Activated CD8-positive, alpha-beta memory T cell treated with anti-CD3 and anti-CD28 coated beads, Interleukin-2, amount 50 U/mL, for 1 hour (primary cell): ENCODE measurements around the gene KIAA1958.

ENCODE experiments used
- DNase-seq: peaks from one replicate; pipeline ENCODE4 v3.0.0-alpha.2; 2020; ENCODE audit errors: extremely low read depth

The KIAA1958 gene

GRCh38 chr9:112530751-112531205, 44.2 kb downstream of the KIAA1958 start:
- no peak for DNase-seq

- DNase-seq, result no peak
Measured at GRCh38 chr9:112531666-112532282, 45.1 kb downstream of the KIAA1958 start.

DNA sequence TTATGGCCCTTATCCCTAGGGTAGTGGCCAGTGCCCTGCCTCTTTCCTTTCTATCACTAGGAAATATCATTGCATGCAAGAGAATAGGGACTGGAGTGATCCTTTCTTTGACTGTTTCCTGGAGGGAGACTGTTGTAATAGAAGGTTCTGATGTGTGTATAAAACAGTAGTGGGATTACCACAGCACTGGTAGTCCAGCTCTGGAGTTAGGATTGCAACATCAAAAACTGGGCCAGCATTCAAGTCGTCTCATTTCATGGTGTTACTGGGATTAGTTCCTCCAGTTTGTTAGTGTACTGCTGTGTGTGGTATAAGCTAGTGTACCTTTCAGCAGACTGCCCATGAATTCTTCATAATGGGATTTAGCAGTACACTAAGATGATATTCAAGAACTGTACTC, 45.8 kb downstream of the KIAA1958 start:
- DNase-seq, result no peak

DNA sequence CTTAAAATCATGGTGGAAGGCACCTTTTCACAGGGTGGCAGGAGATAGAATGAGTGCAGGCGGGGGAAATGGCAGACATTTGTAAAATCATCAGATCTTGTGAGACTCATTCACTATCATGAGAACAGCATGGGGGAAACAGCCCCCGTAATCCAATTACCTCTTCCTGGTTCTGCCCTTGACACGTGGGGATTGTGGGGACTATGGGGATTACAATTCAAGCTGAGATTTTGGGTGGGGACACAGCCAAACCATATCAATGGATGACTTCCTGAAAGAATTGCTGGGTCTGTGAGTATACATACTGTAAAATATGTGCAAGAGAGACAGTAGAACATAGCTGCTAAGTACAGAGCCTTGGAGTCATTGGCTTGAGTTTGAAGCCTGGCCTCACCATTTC, 47.0 kb downstream of the KIAA1958 start:
- DNase-seq, result no peak

DNA sequence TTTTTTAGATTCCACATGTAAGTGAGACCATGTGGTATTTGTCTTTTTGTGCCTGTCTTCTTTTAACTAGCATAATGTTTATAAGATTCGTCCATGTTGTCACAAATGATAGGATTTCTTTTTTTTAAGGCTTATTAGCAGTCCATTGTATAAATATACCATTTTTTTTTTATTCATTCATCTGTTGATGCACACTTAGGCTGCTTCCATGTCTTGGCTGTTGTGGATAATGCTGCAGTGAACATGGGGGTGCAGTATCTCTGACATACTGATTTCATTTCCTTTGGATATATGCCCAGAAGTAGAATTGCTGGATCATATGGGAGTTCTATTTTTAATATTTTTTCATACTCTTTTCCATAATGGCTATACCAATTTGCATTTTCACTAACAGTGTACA, 48.7 kb downstream of the KIAA1958 start:
- no peak for DNase-seq

GRCh38 chr9:112535811-112536210, 49.2 kb downstream of the KIAA1958 start:
- DNase-seq, result no peak

DNA sequence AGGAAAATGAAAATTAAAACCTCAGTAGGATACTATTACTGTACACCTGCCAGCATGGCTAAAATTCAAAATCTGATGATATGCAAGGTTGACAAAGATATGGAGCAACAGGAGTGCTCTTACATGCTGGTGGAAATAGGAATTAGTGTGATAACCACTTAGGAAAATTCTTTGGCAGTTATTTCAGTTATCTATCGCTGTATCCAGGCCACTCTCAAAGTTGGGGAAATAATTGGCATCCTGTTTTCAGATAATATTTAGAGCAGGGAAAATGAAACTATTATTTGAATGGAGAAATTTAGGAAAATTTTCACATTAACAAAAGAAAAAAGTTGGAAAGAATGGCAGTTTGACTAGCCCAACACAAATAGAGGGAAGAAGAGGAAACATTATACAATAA, 50.9 kb downstream of the KIAA1958 start:
- DNase-seq, result no peak

DNA sequence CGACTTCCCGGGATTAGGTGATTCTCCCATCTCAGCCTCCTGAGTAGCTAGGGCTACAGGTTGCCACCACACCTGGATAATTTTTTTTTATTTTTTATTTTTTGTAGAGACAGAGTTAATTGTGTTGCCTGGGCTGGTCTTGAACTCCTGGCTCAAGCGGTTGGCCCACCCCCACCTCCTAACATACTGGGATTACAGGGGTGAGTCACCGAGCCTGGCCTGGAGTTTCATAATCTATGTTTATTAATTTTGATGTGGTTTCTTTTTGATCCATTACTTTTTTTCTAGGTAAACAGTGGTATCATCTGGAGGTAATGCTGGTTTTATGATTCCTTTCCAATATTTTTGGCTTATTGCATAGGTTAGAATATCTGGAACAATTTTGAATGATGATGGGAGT, 54.2 kb downstream of the KIAA1958 start:
- no peak for DNase-seq

DNA sequence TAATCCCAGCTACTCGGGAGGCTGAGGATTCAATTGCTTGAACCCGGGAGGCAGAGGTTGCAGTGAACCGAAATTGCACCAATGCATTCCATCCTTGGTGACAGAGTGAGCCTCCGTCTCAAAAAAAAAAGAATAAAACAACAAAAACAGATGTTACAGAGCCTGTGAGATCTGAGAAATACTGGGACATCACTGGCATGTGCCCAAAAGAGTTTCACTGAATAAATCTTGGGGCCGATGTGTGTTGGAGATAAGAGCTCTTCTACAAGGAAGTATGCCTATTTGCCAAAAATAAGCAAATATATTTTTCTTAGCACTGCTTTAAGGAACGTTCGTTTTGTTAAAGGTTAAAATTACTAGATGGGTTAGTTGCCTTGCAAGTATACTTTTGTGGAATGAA, 55.1 kb downstream of the KIAA1958 start:
- no peak for DNase-seq

GRCh38 chr9:112542593-112543292, 56.1 kb downstream of the KIAA1958 start:
- DNase-seq, result no peak

- DNase-seq, result no peak
Measured at GRCh38 chr9:112544477-112544876, 57.9 kb downstream of the KIAA1958 start.

GRCh38 chr9:112545237-112545636, 58.6 kb downstream of the KIAA1958 start:
- DNase-seq, result no peak

DNA sequence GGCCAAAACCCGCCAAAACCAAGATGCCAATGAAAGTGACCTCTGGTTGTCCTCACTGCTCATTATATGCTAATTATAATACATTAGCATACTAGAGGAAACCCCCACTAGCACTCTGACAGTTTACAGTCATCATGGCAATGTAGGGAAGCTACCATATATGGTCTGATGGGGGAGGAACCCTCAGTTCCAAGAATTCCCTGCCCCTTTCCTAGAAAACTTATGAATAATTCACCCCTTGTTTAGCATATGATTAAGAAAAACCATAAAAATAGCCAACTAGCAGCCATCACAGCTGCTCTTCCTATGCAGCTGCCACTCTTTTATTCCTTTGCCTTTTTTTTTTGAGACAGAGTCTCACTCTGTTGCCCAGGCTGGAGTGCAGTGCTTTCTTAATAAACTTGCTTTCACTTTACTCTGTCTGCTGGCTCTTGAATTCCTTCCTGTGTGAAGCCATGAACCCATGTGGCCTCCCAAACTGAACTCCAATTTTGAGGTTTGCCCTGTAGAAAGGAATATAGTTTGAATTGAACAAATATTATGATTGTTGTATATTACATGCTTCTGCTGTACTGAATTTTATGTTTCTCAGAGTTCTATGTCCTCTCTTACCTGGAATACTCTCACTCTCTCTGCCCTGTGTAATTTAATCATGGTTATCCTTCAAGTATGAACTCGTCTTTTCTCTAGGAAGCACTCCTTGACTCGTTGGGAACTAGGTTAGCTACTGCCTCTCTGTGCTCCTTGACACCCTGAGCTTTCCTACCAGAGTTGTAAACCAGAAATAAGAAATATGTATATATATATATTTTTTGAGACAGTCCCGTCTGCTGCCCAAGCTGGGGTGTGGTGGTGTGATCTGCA, 59.8 kb downstream of the KIAA1958 start:
- DNase-seq, result no peak

DNA sequence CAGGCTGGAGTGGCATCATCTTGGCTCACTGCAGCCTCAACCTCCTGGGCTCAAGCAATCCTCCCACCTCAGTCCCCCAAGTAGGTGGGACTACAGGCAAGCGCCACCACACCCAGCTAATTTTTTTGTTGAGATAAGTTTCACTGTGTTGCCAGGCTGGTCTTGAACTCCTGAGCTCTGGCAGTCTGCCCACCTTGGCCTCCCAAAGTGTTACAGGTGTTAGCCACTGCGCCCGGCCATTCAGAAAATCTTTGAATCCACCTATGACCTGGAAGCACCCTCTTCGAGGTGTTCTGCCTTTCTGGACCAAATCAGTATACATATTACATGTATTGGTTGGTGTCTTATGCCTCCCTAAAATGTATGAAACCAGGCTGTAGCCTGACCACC, 61.4 kb downstream of the KIAA1958 start:
- DNase-seq, result no peak

- DNase-seq, result no peak
Measured at GRCh38 chr9:112548836-112549595, 62.4 kb downstream of the KIAA1958 start.

GRCh38 chr9:112550531-112550930, 63.9 kb downstream of the KIAA1958 start:
- no peak for DNase-seq

DNA sequence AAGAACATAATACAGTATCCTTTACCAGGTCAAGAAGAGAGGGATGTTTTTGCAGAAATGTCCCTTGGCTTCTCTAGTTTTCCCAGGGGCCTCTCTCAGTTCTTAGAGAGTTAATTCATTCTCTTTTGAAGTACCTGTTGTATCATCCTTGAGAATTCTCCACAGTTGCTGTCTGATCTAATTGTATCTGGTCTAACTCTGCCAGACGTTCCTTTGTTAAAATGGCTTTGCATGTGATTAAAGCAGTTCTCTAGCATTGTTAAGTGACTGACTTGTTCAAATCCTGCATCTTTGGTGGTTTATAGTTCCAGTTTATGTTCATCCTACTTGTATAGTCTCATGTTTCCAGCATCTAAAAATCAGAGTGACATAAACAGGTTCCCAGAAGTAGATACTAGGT, 65.0 kb downstream of the KIAA1958 start:
- DNase-seq, result no peak

DNA sequence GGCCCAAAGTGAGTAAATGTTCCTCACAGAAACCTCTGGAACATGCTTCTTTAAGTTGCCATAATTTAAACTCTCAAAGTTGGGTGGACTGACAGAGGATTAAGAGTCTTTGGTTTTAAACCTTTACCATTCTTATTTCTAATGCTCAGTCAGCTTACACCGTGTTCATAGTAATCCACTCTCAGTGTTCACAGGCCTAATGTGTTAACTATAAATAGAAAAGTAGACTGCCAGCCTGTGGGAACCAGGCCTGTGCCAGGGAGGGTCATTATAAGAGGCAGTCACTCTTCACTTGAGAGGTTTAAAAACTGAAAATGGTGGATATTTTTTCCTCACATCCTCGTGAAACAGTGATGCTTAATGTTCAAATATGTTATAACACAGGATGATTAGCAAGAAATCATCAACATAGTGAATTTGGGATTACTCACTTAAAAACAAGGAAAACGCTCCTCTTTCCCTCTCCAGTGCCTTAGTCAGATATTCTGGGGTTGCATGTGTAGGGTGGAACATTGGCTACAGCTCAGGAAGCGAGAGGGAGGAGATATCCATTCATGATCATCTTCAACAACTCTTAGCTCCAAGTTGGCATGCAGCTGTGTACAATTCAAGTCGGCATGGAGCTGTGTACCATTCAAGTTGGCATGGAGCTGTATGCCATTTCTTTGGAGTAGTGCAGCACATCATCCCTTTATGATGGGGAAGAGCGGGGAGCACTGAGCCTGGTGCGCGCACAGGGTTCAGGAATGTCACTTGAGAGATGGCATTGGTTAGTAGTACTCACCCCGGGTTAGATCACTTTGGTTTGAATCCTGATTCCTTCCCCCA, 65.8 kb downstream of the KIAA1958 start:
- DNase-seq, result no peak

GRCh38 chr9:112553256-112553826, 66.7 kb downstream of the KIAA1958 start:
- no peak for DNase-seq

GRCh38 chr9:112554516-112554915, 67.9 kb downstream of the KIAA1958 start:
- DNase-seq, result no peak
